GM12878 (cell line): ENCODE data around the gene CHST5. TPM values are rescaled to one million over a fixed set of nuclear protein-coding genes. Genes with fewer than 3 reads are reported as not detected.
A peak's percentile ranks its signal among the peaks of the same experiment; 100 is the strongest.

Experiments used
- ATAC-seq: fragments of 200-7000 bp; cut with Tn5 transposase; 3 replicates; pipeline ENCODE4 v1.9.1; 2020; ENCODE audit warnings: mild to moderate bottlenecking, moderate library complexity
- BruUV-seq: library from RNA; stranded (reverse); fragments of 400-500 nt; replicated peaks from 2 replicates; lab custom pipeline; 2021; lab: Mats Ljungman, UMichigan
- CTCF ChIA-PET: fragments of 300-600 bp; sonication (Branson Sonifier 250); formaldehyde crosslinking; extraction: SDS; loops from one replicate; lab custom pipeline; 2021; ENCODE audit warnings: inconsistent platforms; lab: Yijun Ruan, JAX
- POLR2A ChIA-PET: fragments of 350-600 bp; formaldehyde crosslinking; extraction: SDS; loops from one replicate; lab custom pipeline; 2021; ENCODE audit warnings: inconsistent platforms; lab: Charles Lee
- RAD21 ChIA-PET: fragments of 300-600 bp; sonication (Branson Sonifier 250); formaldehyde crosslinking; loops from one replicate; lab custom pipeline; 2023; ENCODE audit warnings: antibody characterized with exemption; ENCODE audit not compliant: unreplicated experiment; lab: Charles Lee
- SMC1A ChIA-PET: fragments of 300-600 bp; sonication (Branson Sonifier 250); formaldehyde crosslinking; loops from one replicate; lab custom pipeline; 2023; ENCODE audit not compliant: unreplicated experiment, uncharacterized antibody; lab: Charles Lee
- DNase-seq: peaks from one replicate; pipeline ENCODE4 v3.0.0-alpha.2; 2011; ENCODE audit warnings: low read depth, low spot score
- FAIRE-seq: peaks from 3 replicates; lab custom pipeline; 2011; peaks lifted over from hg19 to GRCh38; lab: Jason Lieb, UNC
- H2AFZ ChIP-seq: 2 replicates; pipeline ENCODE4 v1.6.0; 2011; ENCODE audit warnings: low read depth, low read length, control low read depth; ENCODE audit not compliant: control insufficient read depth
- H3K27ac ChIP-seq: 2 replicates; pipeline ENCODE4 v1.5.1; 2011; ENCODE audit warnings: control low read depth; ENCODE audit not compliant: control insufficient read depth, insufficient read depth
- H3K27me3 ChIP-seq, 2 experiments: replicated peaks in 1 of 2; 2 replicates each; pipeline versions ENCODE4 v1.6.0 to v1.6.1; 2011; ENCODE audit warnings: low read length in 1 of 2; ENCODE audit not compliant: control insufficient read depth in 2 of 2, insufficient read depth in 2 of 2
- H3K36me3 ChIP-seq, 2 experiments: 2 replicates each; pipeline ENCODE4 v1.5.1; 2011; ENCODE audit warnings: low read length in 1 of 2; ENCODE audit not compliant: control insufficient read depth in 2 of 2, insufficient read depth in 2 of 2
- H3K4me1 ChIP-seq: 2 replicates; pipeline ENCODE4 v1.6.1; 2011; ENCODE audit warnings: mild to moderate bottlenecking, low read length, moderate library complexity, mixed read lengths; ENCODE audit not compliant: control insufficient read depth, insufficient read depth
- H3K4me2 ChIP-seq: 2 replicates; pipeline ENCODE4 v1.6.0; 2011; ENCODE audit warnings: control low read depth; ENCODE audit not compliant: control insufficient read depth, insufficient read depth
- H3K4me3 ChIP-seq: fragments of 200-600 bp; sonication (generic); 2 replicates; pipeline ENCODE4 v1.5.1; 2016
- H3K79me2 ChIP-seq: 2 replicates; pipeline ENCODE4 v1.6.0; 2011; ENCODE audit warnings: low read length; ENCODE audit not compliant: control insufficient read depth, insufficient read depth
- H3K9ac ChIP-seq: 2 replicates; pipeline ENCODE4 v1.8.0; 2011; ENCODE audit warnings: low read length, control low read depth, mixed read lengths; ENCODE audit not compliant: control insufficient read depth, insufficient read depth
- H3K9me3 ChIP-seq: replicated peaks from 3 replicates; pipeline ENCODE4 v1.5.1; 2011; ENCODE audit warnings: mild to moderate bottlenecking, low read length; ENCODE audit not compliant: control insufficient read depth, insufficient read depth
- H4K20me1 ChIP-seq: 2 replicates; pipeline ENCODE4 v1.6.0; 2011; ENCODE audit not compliant: control insufficient read depth, insufficient read depth
- BCL3 ChIP-seq: IDR thresholded peaks from 2 replicates; pipeline ENCODE4 v1.6.1; 2011; ENCODE audit warnings: borderline replicate concordance, low read depth, mild to moderate bottlenecking, moderate library complexity, low read length; ENCODE audit not compliant: insufficient read depth, poor library complexity, severe bottlenecking
- DPF2 ChIP-seq: fragments of 450-650 bp; IDR thresholded peaks from 2 replicates; pipeline ENCODE4 v1.6.1; 2017; ENCODE audit warnings: mild to moderate bottlenecking
- FOXM1 ChIP-seq: IDR thresholded peaks from 2 replicates; pipeline ENCODE4 v1.6.1; 2012; ENCODE audit warnings: low read depth, mild to moderate bottlenecking, inconsistent platforms, low read length, moderate library complexity
- MLLT1 ChIP-seq: fragments of 450-650 bp; IDR thresholded peaks from 2 replicates; pipeline ENCODE4 v1.6.1; 2016; ENCODE audit warnings: mild to moderate bottlenecking
- NFYB ChIP-seq: IDR thresholded peaks from 2 replicates; pipeline ENCODE4 v1.6.1; 2011; ENCODE audit warnings: low read depth, mild to moderate bottlenecking, low read length, improper control_type of control experiment, moderate library complexity; ENCODE audit not compliant: insufficient read depth
- PBX3 ChIP-seq: IDR thresholded peaks from 2 replicates; pipeline ENCODE4 v1.6.1; 2011; ENCODE audit warnings: mild to moderate bottlenecking, low read depth, low read length, moderate library complexity; ENCODE audit not compliant: insufficient replicate concordance
- POLR2AphosphoS5 ChIP-seq: IDR thresholded peaks from 2 replicates; pipeline ENCODE4 v1.6.1; 2011; ENCODE audit warnings: mild to moderate bottlenecking, low read length, inconsistent platforms
- TCF12 ChIP-seq: IDR thresholded peaks from 2 replicates; pipeline ENCODE4 v1.6.1; 2011; ENCODE audit warnings: low read depth, mild to moderate bottlenecking, low read length
- WGBS: methylation state at CpG from one replicate; pipeline ENCODE4 v1.1.6; 2016; ENCODE audit warnings: low lambda C conversion rate; ENCODE audit not compliant: insufficient replicate concordance, insufficient coverage; ENCODE audit errors: missing lambda C conversion rate; 5-methylcytosine and 5-hydroxymethylcytosine counted together
- in situ Hi-C: fragments of 300-500 bp; cut with MboI; formaldehyde crosslinking; loops from 9 replicates; pipeline ENCODE4 v1.14.3; 2018; ENCODE audit warnings: mixed read lengths
- intact Hi-C: fragments of 100-400 bp; cut with micrococcal nuclease; formaldehyde crosslinking; loops from one replicate; pipeline ENCODE4 v1.14.2; 2022; ENCODE audit not compliant: unreplicated experiment
- polyA plus RNA-seq, 11 experiments: library from polyadenylated mRNA; depleted of rRNA in 4 of 11; unstranded in 6 of 11; stranded (reverse) in 5 of 11; fragments of >200 nt; fragmentation: Nextera tagmentation in 4 of 11; fragmentation: Illumina TruSeq in 1 of 11; extraction: Ambion mirVana in 4 of 11; extraction: Trizol in 1 of 11; gene quantifications; 1 replicate in 1 of 11; 2 replicates in 10 of 11; pipeline versions ENCODE4 v1.2.1 to v1.2.3, GENCODE V29; 2011 to 2016; ENCODE audit warnings: inconsistent platforms in 2 of 11, missing spikeins in 2 of 11, low read depth in 1 of 11
- total RNA-seq, 4 experiments: library from RNA; depleted of rRNA in 3 of 4; stranded (reverse); fragments of >200 nt in 3 of 4; fragmentation: Illumina TruSeq in 1 of 4; extraction: Trizol in 1 of 4; gene quantifications; 2 replicates each; pipeline versions ENCODE4 v1.2.1 to v1.2.3, GENCODE V29; 2013 to 2021
- TF ChIP-seq, protein P1 (sequence below): fragments of 450-650 bp; IDR thresholded peaks from 2 replicates; pipeline ENCODE4 v1.6.1; 2017; ENCODE audit warnings: mild to moderate bottlenecking, moderate library complexity

The CHST5 gene
- total and polyA plus RNA-seq, 10 of the 15 experiments (the other 5 are each of a cell fraction or from before 2014, with no cell fraction given), result 0.04 to 0.43 (median 0.14) TPM; not detected in 6

- DNase-seq, result no peak
- TF ChIP-seq NFYB (no peak), MLLT1 (peak; percentile 74; the same call in 1 of the 2 replicates), TCF12 (no peak), PBX3 (no peak), BCL3 (no peak), FOXM1 (no peak), DPF2 (peak; percentile 70), POLR2AphosphoS5 (peak; percentile 30; the same call in 1 of the 2 replicates)
- TF ChIP-seq, protein P1, sequence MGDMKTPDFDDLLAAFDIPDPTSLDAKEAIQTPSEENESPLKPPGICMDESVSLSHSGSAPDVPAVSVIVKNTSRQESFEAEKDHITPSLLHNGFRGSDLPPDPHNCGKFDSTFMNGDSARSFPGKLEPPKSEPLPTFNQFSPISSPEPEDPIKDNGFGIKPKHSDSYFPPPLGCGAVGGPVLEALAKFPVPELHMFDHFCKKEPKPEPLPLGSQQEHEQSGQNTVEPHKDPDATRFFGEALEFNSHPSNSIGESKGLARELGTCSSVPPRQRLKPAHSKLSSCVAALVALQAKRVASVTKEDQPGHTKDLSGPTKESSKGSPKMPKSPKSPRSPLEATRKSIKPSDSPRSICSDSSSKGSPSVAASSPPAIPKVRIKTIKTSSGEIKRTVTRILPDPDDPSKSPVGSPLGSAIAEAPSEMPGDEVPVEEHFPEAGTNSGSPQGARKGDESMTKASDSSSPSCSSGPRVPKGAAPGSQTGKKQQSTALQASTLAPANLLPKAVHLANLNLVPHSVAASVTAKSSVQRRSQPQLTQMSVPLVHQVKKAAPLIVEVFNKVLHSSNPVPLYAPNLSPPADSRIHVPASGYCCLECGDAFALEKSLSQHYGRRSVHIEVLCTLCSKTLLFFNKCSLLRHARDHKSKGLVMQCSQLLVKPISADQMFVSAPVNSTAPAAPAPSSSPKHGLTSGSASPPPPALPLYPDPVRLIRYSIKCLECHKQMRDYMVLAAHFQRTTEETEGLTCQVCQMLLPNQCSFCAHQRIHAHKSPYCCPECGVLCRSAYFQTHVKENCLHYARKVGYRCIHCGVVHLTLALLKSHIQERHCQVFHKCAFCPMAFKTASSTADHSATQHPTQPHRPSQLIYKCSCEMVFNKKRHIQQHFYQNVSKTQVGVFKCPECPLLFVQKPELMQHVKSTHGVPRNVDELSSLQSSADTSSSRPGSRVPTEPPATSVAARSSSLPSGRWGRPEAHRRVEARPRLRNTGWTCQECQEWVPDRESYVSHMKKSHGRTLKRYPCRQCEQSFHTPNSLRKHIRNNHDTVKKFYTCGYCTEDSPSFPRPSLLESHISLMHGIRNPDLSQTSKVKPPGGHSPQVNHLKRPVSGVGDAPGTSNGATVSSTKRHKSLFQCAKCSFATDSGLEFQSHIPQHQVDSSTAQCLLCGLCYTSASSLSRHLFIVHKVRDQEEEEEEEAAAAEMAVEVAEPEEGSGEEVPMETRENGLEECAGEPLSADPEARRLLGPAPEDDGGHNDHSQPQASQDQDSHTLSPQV, result no peak
Observed at GRCh38 chr16:75566040-75566757, 30.3 kb upstream of the CHST5 start, which contains the start of gene GABARAPL2. TSS of gene GABARAPL2 (plus strand) at chr16:75566379. CDS start at chr16:75566487, 108 bp downstream.

More at GRCh38 chr16:75566040-75566757, 30.3 kb upstream of the CHST5 start, which contains the start of gene GABARAPL2:
- H3K36me3 ChIP-seq, result peaks cover 0 to 22% of the 10 kb centered on the region in 2 experiments; a peak in 2 of 4 replicates
- WGBS, result 1% methylated on average over 52 of the region's 69 CpGs
- H3K9ac ChIP-seq, result peak within 1 kb of the TSS; percentile 86
- CTCF ChIA-PET, result interaction anchor here (1.0 to 5.1 kb wide), 6 partner anchors 11 to 94 kb away, joined by 4 to 43 read pairs (median 14); partner anchors contain the start of genes ADAT1, KARS1, TERF2IP and TMEM231
- H4K20me1 ChIP-seq, result no peaks in the 10 kb centered on the region
- H3K79me2 ChIP-seq, result peaks cover 43% of the 10 kb centered on the region
- peak within 1 kb of the TSS; percentile 84 for H3K4me3 ChIP-seq
- POLR2A ChIA-PET, result interaction anchor here (1.8 to 11.8 kb wide), 5 partner anchors 13 to 83 kb away, joined by 5 to 116 read pairs (median 47); partner anchors contain the start of genes ADAT1, KARS1, TERF2IP and TMEM231
- H3K4me2 ChIP-seq, result peak within 1 kb of the TSS; percentile 92
- H3K27me3 ChIP-seq, result no peaks in the 10 kb centered on the region
- H3K9me3 ChIP-seq, result no peaks in the 10 kb centered on the region
- intact Hi-C loops (loop anchor here (1.0 kb wide), 1 partner anchor 84 kb away; no protein-coding TSS in a partner anchor), in situ Hi-C loops (no loop called here)
- H2AFZ ChIP-seq, result peak within 1 kb of the TSS; percentile 98
- SMC1A ChIA-PET, result interaction anchor here (0.7 to 4.7 kb wide), 5 partner anchors 10 to 117 kb away, joined by 3 to 40 read pairs (median 11); partner anchors contain the start of gene TMEM231
- FAIRE-seq (no peak), ATAC-seq (peak; percentile 82)
- RAD21 ChIA-PET, result interaction anchor here (1.0 to 5.6 kb wide), 6 partner anchors 10 to 82 kb away, joined by 3 to 44 read pairs (median 12); partner anchors contain the start of genes ADAT1, KARS1, TERF2IP and TMEM231
- H3K4me1 ChIP-seq, result peaks cover 30% of the 10 kb centered on the region
- H3K27ac ChIP-seq, result peak within 1 kb of the TSS; percentile 78
- BruUV-seq, result no TSS peak
